H9 (cell line): ENCODE results near the gene GATAD1. TPM values are rescaled to one million over a fixed set of nuclear protein-coding genes. Genes with fewer than 3 reads are reported as not detected.
"Not testable (repeated sequence)": the region's sequence is repeated elsewhere in the genome, so short reads cannot be mapped to it uniquely, and the experiment has no call there.

Experiments used
- DNase-seq: peaks from one replicate; pipeline ENCODE4 v3.0.0-alpha.2; 2017
- H2AFZ ChIP-seq: one replicate; pipeline ENCODE4 v1.6.1; 2013; ENCODE audit warnings: mild to moderate bottlenecking, low read length, control low read depth, moderate library complexity
- H2AK5ac ChIP-seq: 2 replicates; pipeline ENCODE4 v1.6.1; 2013; ENCODE audit warnings: low read length, control low read depth, mixed read lengths; ENCODE audit not compliant: insufficient read length
- H2BK120ac ChIP-seq: one replicate; pipeline ENCODE4 v1.6.1; 2013; ENCODE audit warnings: low read depth, mild to moderate bottlenecking, low read length, control low read depth, inconsistent platforms; ENCODE audit not compliant: poor library complexity, severe bottlenecking
- H2BK12ac ChIP-seq: 2 replicates; pipeline ENCODE4 v1.6.1; 2013; ENCODE audit warnings: low read length, control low read depth, mixed read lengths, low read depth; ENCODE audit not compliant: insufficient read length
- H2BK15ac ChIP-seq: 2 replicates; pipeline ENCODE4 v1.6.1; 2013; ENCODE audit warnings: low read depth, low read length, control low read depth
- H2BK20ac ChIP-seq: one replicate; pipeline ENCODE4 v1.6.1; 2013; ENCODE audit warnings: low read depth, mild to moderate bottlenecking, low read length, control low read depth, inconsistent platforms; ENCODE audit not compliant: poor library complexity, severe bottlenecking
- H2BK5ac ChIP-seq: 2 replicates; pipeline ENCODE4 v1.6.1; 2013; ENCODE audit warnings: low read length, control low read depth, mixed read lengths; ENCODE audit not compliant: insufficient read length
- H3K14ac ChIP-seq: 2 replicates; pipeline ENCODE4 v1.6.1; 2013; ENCODE audit warnings: low read length, control low read depth; ENCODE audit not compliant: insufficient read depth
- H3K18ac ChIP-seq: 2 replicates; pipeline ENCODE4 v1.6.1; 2013; ENCODE audit warnings: low read depth, mild to moderate bottlenecking, mixed read lengths, low read length, control low read depth; ENCODE audit not compliant: insufficient read length
- H3K23ac ChIP-seq: 2 replicates; pipeline ENCODE4 v1.6.1; 2013; ENCODE audit warnings: low read length, control low read depth, mixed read lengths, low read depth; ENCODE audit not compliant: insufficient read length
- H3K23me2 ChIP-seq: 2 replicates; pipeline ENCODE4 v1.6.1; 2013; ENCODE audit warnings: low read depth, mild to moderate bottlenecking, mixed read lengths, low read length, control low read depth; ENCODE audit not compliant: insufficient read length, poor library complexity, severe bottlenecking
- H3K27ac ChIP-seq: 2 replicates; pipeline ENCODE4 v1.5.1; 2013; ENCODE audit warnings: low read length, control low read depth, mixed read lengths, low read depth; ENCODE audit not compliant: insufficient read length
- H3K27me3 ChIP-seq: 2 replicates; pipeline ENCODE4 v1.6.1; 2013; ENCODE audit warnings: low read length, control low read depth, inconsistent platforms; ENCODE audit not compliant: insufficient read depth
- H3K4ac ChIP-seq: 2 replicates; pipeline ENCODE4 v1.6.1; 2013; ENCODE audit warnings: low read depth, mild to moderate bottlenecking, control low read depth, inconsistent platforms, low read length, moderate library complexity
- H3K4me1 ChIP-seq: 2 replicates; pipeline ENCODE4 v1.6.1; 2013; ENCODE audit warnings: low read length, control low read depth, inconsistent platforms; ENCODE audit not compliant: insufficient read depth
- H3K4me2 ChIP-seq: 2 replicates; pipeline ENCODE4 v1.6.1; 2013; ENCODE audit warnings: low read length, control low read depth, mixed read lengths; ENCODE audit not compliant: insufficient read length, insufficient read depth
- H3K56ac ChIP-seq: 2 replicates; pipeline ENCODE4 v1.6.1; 2013; ENCODE audit warnings: low read depth, mild to moderate bottlenecking, mixed read lengths, low read length, control low read depth; ENCODE audit not compliant: insufficient read length
- H3K79me1 ChIP-seq: 2 replicates; pipeline ENCODE4 v1.6.1; 2013; ENCODE audit warnings: low read depth, mild to moderate bottlenecking, moderate library complexity, low read length, control low read depth, inconsistent platforms; ENCODE audit not compliant: insufficient read depth, poor library complexity, severe bottlenecking
- H3K79me2 ChIP-seq: 2 replicates; pipeline ENCODE4 v1.6.1; 2013; ENCODE audit warnings: low read length, control low read depth, inconsistent platforms; ENCODE audit not compliant: insufficient read depth
- H3K9ac ChIP-seq: 2 replicates; pipeline ENCODE4 v1.6.1; 2013; ENCODE audit warnings: low read length, control low read depth, mixed read lengths; ENCODE audit not compliant: insufficient read length; ENCODE audit errors: extremely low read depth
- H3K9me3 ChIP-seq: one replicate; pipeline ENCODE4 v1.6.1; 2013; ENCODE audit warnings: low read depth, low read length, inconsistent platforms; ENCODE audit not compliant: control insufficient read depth
- H3T11ph ChIP-seq: one replicate; pipeline ENCODE4 v1.6.1; 2013; ENCODE audit warnings: mild to moderate bottlenecking, low read length, control low read depth, inconsistent platforms
- H4K20me1 ChIP-seq: one replicate; pipeline ENCODE4 v1.6.1; 2013; ENCODE audit not compliant: control insufficient read depth, insufficient read length, insufficient read depth
- H4K5ac ChIP-seq: 2 replicates; pipeline ENCODE4 v1.6.1; 2013; ENCODE audit warnings: low read depth, mild to moderate bottlenecking, mixed read lengths, low read length, control low read depth; ENCODE audit not compliant: insufficient read length
- H4K8ac ChIP-seq: replicated peaks from 2 replicates; pipeline ENCODE4 v1.6.1; 2013; ENCODE audit warnings: low read length, control low read depth, mixed read lengths, low read depth; ENCODE audit not compliant: insufficient read length
- H4K91ac ChIP-seq: 2 replicates; pipeline ENCODE4 v1.6.1; 2013; ENCODE audit warnings: low read depth, mild to moderate bottlenecking, moderate library complexity, mixed read lengths, low read length, control low read depth; ENCODE audit not compliant: insufficient read length
- H3K27ac Mint-ChIP-seq, 3 experiments: 2 replicates in 2 of 3; 3 replicates in 1 of 3; pipeline ENCODE4 v1.8.0; 2020 to 2021; ENCODE audit warnings: mixed read lengths in 3 of 3, mild to moderate bottlenecking in 1 of 3, moderate library complexity in 1 of 3
- H3K27me3 Mint-ChIP-seq: 2 replicates; pipeline ENCODE4 v1.8.0; 2021; ENCODE audit warnings: low read depth, mild to moderate bottlenecking, moderate library complexity, mixed read lengths
- H3K36me3 Mint-ChIP-seq, 3 experiments: 2 replicates in 2 of 3; 3 replicates in 1 of 3; pipeline ENCODE4 v1.8.0; 2020 to 2021; ENCODE audit warnings: low read depth in 3 of 3, mixed read lengths in 3 of 3; ENCODE audit not compliant: insufficient read depth in 1 of 3
- H3K4me1 Mint-ChIP-seq, 2 experiments: 2 replicates each; pipeline ENCODE4 v1.8.0; 2020; ENCODE audit warnings: mixed read lengths in 2 of 2
- H3K4me3 Mint-ChIP-seq, 2 experiments: 2 replicates in 1 of 2; 3 replicates in 1 of 2; pipeline ENCODE4 v1.8.0; 2020 to 2021; ENCODE audit warnings: mild to moderate bottlenecking in 2 of 2, mixed read lengths in 2 of 2, moderate library complexity in 1 of 2
- H3K9me3 Mint-ChIP-seq, 2 experiments: 2 replicates in 1 of 2; 3 replicates in 1 of 2; pipeline ENCODE4 v1.8.0; 2020; ENCODE audit warnings: mild to moderate bottlenecking in 2 of 2, mixed read lengths in 2 of 2, moderate library complexity in 1 of 2
- WGBS: extraction: QIAGEN DNeasy Blood & Tissue Kit; methylation state at CpG from one replicate; pipeline ENCODE4 v1.1.7; 2013; ENCODE audit warnings: missing lambda C conversion rate, low lambda C conversion rate, mixed read lengths; ENCODE audit not compliant: insufficient read length; ENCODE audit errors: extremely low coverage; 5-methylcytosine and 5-hydroxymethylcytosine counted together
- total RNA-seq: library from RNA; stranded (reverse); gene quantifications from 2 replicates; pipeline ENCODE4 v1.2.1, GENCODE V29; 2021
- TF ChIP-seq, protein P1 (sequence below): fragments of 200-600 bp; sonication (generic); conservative IDR thresholded peaks from 3 replicates; pipeline ENCODE4 v1.8.0; 2021; ENCODE audit warnings: antibody characterized with exemption, mild to moderate bottlenecking

GATAD1 gene
- total RNA-seq, 1 experiment from 2014 or later = 36.5 TPM

DNA sequence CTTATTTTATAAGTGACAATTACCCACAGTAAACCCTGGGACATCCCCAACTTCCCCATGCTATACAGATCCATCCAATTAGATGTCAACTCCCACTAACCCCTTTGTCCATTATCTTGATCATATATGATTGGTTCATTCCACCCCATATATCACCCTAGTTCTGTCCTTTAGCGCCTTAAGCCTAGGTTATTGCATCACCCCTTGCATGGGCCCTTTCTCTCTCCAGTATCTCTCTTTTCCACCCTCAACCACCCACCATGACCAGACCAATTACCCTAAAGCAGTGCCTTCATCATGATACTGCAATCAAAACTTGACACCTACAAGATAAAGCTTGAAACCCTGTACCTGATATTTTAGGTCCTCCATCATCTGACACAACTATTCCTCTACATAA lies 37.9 kb upstream of the GATAD1 start:
- H3K27ac ChIP-seq = no peak overlapping the region
- no peak overlapping the region for H3K56ac ChIP-seq
- no peaks in the 10 kb centered on the region for H3K9me3 Mint-ChIP-seq
- H4K91ac ChIP-seq = no peak overlapping the region
- no peak overlapping the region for H3K14ac ChIP-seq
- no peak overlapping the region for H2BK20ac ChIP-seq
- no peak overlapping the region for H2BK120ac ChIP-seq
- no peaks in the 10 kb centered on the region for H3K4me1 ChIP-seq
- H4K8ac ChIP-seq = no peak overlapping the region
- no peak overlapping the region for H2BK5ac ChIP-seq
- H3K4me3 Mint-ChIP-seq = no peak overlapping the region
- no peak overlapping the region for H4K5ac ChIP-seq
- no peak overlapping the region for H2AK5ac ChIP-seq
- H3T11ph ChIP-seq = no peak overlapping the region
- no peaks in the 10 kb centered on the region for H3K9me3 ChIP-seq
- no peak overlapping the region for H2BK15ac ChIP-seq
- no peak overlapping the region for H3K4me2 ChIP-seq
- H3K4me1 Mint-ChIP-seq = peaks cover 0 to 4% of the 10 kb centered on the region in 2 experiments; a peak in 3 of 4 replicates
- no peak overlapping the region for H3K23ac ChIP-seq
- DNase-seq = no peak
- peaks cover 2% of the 10 kb centered on the region for H3K27me3 Mint-ChIP-seq
- H3K36me3 Mint-ChIP-seq = no peaks in the 10 kb centered on the region
- no peak overlapping the region for H3K4ac ChIP-seq
- H3K23me2 ChIP-seq = no peaks in the 10 kb centered on the region
- H3K9ac ChIP-seq = no peak overlapping the region
- H3K79me2 ChIP-seq = no peaks in the 10 kb centered on the region
- TF ChIP-seq, protein P1, sequence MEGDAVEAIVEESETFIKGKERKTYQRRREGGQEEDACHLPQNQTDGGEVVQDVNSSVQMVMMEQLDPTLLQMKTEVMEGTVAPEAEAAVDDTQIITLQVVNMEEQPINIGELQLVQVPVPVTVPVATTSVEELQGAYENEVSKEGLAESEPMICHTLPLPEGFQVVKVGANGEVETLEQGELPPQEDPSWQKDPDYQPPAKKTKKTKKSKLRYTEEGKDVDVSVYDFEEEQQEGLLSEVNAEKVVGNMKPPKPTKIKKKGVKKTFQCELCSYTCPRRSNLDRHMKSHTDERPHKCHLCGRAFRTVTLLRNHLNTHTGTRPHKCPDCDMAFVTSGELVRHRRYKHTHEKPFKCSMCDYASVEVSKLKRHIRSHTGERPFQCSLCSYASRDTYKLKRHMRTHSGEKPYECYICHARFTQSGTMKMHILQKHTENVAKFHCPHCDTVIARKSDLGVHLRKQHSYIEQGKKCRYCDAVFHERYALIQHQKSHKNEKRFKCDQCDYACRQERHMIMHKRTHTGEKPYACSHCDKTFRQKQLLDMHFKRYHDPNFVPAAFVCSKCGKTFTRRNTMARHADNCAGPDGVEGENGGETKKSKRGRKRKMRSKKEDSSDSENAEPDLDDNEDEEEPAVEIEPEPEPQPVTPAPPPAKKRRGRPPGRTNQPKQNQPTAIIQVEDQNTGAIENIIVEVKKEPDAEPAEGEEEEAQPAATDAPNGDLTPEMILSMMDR = no peak
- H3K18ac ChIP-seq = no peak overlapping the region
- no peaks in the 10 kb centered on the region for H4K20me1 ChIP-seq
- H2AFZ ChIP-seq = no peak overlapping the region
- H3K79me1 ChIP-seq = no peaks in the 10 kb centered on the region
- no peak overlapping the region for H2BK12ac ChIP-seq
- WGBS = no CpG with 5 or more reads among the region's 1 CpG
- H3K27ac Mint-ChIP-seq = no peak overlapping the region
- H3K27me3 ChIP-seq = no peaks in the 10 kb centered on the region

DNA sequence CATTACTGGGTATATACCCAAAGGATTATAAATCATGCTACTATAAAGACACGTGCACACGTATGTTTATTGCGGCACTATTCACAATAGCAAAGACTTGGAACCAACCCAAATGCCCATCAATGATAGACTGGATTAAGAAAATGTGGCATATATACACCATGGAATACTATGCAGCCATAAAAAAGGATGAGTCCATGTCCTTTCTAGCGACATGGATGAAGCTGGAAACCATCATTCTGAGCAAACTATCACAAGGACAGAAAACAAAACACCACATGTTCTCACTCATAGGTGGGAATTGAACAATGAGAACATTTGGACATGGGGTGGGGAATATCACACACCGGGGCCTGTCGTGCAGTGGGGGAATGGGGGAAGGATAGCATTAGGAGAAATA lies 37.1 kb upstream of the GATAD1 start:
- H3K27ac ChIP-seq, H3K23me2 ChIP-seq, H2BK12ac ChIP-seq, H3K4ac ChIP-seq, H3K4me1 Mint-ChIP-seq, H3K36me3 Mint-ChIP-seq, H3K23ac ChIP-seq, H2AFZ ChIP-seq, H4K8ac ChIP-seq, H3K79me1 ChIP-seq, H2BK120ac ChIP-seq, H4K20me1 ChIP-seq, H3K9me3 Mint-ChIP-seq, H2BK20ac ChIP-seq, H4K5ac ChIP-seq, H3K27me3 ChIP-seq, H2BK5ac ChIP-seq, H3K9ac ChIP-seq, H3K27ac Mint-ChIP-seq, H3K9me3 ChIP-seq, H3K4me3 Mint-ChIP-seq, H4K91ac ChIP-seq, H3T11ph ChIP-seq, H3K27me3 Mint-ChIP-seq, H2AK5ac ChIP-seq, H3K4me1 ChIP-seq, H3K56ac ChIP-seq, H3K79me2 ChIP-seq, H3K4me2 ChIP-seq, H3K14ac ChIP-seq, H3K18ac ChIP-seq, H2BK15ac ChIP-seq, DNase-seq: not testable (repeated sequence)
- no CpG with 5 or more reads among the region's 6 CpGs for WGBS
